GM19468 (cell line): ENCODE data around the gene GRHL3.

Experiments used
- ATAC-seq: cut with Tn5 transposase; IDR thresholded peaks from one replicate; pipeline ENCODE4 v1.9.1; 2021; ENCODE audit warnings: mild to moderate bottlenecking, moderate library complexity, moderate number of reproducible peaks; ENCODE audit not compliant: unreplicated experiment; ENCODE audit errors: extremely low read depth

The GRHL3 gene

DNA sequence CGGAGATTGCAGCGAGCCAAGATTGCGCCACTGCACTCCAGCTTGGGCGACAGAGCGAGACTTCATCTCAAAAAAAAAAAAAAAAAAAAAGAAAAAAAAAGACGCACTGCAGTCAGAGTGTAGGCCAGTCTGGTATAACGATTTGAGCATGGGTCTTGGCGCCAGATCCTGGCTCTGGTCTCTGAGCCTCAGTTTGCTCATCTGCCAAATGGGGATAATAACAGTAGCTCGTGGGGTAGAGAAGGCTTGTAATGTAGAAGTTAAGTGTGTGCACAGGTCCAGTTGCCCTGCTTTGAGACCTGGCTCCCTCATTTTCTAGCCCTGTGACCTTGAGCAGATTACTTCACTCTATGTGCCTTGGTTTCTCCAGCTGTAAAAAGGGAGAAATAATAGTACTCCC, 26.3 kb upstream of the GRHL3 start:
- ATAC-seq: no peak

DNA sequence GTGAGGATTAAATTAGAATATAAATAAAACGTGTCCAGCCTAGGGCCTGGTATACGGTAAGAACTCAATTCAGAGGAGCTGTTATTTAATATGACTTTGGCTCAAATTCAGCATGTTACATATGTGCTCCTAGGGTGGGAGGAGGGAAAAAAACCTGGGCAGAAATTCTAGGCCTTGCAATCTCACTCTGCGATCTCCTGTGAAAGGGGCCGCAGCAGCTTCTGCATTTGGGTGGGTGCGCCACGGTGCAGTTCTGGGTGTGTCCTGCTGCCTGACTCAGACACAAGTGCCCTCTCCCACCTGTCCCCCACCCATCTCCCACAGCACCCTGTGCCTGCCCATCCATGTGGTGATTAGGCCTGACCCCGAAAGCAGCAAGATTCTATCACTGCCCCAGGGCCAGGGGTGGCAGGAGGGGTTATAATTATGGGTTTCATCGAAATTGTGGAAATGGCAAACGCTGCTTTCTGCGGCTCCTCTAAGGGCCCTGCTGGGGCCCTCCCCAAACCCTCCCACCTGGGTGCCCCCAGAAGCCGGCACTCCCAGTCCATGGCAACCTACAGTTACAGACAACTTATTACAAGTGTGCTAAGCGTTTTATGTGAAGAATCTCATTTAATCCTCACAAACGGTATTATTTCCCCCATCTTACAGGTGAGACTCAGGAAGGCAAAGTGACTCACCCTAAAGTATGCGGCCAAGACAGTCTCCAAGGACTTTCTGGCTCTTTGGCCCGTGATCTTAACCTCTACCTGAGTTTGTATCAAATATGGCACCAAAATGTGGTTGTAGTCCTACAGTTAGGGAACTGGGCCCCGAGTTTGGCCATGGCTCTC, 25.5 kb upstream of the GRHL3 start:
- no peak for ATAC-seq

DNA sequence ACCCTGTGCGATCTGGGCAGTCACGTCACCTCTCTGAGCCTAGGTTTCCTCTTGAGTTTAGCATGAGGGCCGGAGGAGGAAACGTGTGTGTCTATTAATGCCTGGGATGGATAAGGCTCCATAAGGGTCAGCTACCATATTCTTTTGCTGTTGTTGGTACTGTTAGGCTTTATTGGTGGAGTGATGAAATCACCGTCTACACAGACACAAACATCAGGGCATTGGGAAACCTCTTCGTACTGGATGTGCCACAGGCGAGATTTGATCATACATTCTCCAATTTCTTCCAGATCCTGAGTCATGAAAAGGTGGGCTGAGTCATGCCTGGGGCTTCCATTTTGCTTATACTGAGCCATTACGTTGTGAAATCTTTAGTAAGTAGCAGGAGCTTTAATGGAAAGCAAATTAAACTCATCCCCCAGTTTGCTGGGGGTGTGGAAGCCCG, 24.9 kb upstream of the GRHL3 start:
- no peak for ATAC-seq

DNA sequence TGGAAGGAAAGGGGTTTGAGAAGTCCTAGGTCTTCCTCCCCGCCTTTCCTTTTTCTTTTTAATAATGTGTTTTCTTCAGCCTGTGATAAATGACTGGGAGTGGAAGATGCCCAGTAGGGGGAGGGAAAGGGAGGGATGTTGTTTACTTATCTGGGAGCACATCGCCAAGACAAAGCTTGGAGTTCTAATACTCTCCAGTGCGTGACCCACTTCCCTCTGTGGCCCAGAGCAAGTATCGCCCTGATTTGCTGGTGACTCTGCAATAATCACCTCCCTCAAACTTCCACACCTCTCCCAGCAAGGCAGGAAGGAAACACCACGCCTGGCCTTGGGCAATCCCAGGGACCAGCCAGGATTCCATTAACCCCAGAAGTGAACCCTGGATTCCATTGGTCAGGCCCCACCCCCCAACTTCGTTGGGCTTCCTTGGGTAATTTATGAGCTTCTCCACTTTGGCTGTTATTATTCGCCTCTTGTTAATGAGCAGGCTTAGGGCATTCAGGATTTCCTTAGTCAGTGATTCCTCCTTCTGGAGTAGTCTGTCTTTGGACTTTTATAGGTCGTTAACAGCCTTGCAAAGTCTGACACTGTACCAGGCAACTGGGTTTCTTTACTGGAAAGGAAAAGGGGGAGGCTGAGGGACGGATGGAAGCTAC, 24.3 kb upstream of the GRHL3 start:
- ATAC-seq: no peak

DNA sequence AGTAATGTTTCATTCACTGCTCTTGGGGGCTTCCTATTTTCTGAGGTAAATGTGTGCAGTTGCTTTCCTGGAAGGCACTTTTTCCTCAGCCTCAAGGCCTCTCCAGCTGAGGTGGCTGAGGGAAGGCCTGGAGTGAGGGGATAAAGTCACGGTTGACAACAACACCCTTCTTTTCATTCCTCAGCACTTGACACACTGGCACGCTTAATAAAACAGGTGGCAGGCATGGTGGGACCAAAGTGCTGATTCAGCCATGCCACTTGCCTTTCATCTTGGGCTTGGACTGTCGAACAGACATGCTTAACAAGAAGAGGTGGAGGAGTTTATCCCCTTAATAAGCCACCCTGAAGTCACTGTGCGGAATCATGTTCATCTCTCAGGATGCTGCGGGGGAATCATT, 23.6 kb upstream of the GRHL3 start:
- no peak for ATAC-seq

DNA sequence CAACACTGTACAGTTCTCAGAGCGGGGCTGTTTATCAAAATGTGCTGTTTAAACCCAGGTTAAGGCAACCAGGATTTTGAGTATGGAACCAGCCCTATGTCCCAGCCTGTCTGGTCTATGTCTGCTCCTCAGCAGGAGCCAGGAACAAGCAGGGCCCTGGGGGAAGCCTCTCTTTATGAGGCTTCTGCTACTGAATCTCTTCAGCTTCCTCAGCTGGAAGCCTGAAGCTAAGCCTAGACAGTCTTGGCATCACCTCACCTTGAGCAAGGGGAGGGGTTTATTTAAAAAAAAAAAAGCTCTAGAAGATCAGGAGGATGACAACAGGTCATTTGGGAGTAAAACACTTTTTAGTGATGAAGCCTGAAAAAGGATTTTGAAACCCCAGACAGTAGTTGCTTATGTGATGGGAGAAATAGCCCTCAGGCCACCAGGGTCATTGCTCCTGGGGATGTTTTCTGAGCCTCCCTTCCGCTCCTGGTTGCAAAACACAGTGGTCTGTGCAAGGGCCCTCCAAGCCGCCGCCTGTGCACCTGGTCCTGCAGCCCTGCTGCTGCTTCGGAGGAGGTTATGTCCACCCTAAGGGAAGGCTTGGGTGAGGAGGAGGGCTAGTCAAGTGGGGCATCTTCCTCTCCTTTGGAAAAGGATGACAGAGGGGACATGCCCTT, 21.8 kb upstream of the GRHL3 start:
- no peak for ATAC-seq

DNA sequence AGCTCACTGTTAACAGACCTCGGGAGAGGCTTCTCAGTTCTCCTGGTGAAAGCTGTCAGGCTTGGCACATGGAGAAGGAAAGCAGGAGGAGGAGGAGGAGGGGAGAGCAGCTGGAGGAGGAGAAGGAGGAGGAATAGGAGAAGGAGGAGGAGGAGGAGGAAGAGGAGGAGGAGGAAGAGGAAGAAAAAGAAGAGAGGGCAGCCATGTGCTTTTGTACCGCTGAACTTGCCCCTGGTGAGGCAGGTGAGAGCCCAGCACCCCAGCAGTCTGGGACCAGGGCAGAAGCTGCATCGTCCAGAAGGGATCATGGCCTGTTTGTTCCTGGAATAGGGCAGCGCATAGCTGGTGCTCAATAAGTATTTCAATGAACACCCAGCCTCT, 21.3 kb upstream of the GRHL3 start:
- ATAC-seq: no peak

DNA sequence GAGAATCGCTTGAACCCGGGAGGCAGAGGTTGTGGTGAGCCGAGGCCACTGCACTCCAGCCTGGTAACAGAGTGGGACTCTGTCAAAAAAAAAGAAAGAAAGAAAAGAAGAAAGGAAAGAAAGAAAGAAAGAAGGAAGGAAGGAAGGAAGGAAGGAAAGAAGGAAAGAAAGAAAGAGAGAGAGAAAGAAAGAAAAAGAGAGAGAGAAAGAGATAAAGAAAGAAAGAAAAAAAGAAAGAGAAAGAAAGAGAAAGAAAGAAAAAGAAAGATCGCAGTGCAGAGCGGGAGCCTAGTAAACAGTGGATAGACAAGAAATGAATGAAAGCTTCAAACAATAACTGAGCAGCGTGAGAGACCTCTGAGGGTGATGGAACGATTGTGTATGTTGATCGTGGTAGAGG, 20.6 kb upstream of the GRHL3 start:
- no peak for ATAC-seq

DNA sequence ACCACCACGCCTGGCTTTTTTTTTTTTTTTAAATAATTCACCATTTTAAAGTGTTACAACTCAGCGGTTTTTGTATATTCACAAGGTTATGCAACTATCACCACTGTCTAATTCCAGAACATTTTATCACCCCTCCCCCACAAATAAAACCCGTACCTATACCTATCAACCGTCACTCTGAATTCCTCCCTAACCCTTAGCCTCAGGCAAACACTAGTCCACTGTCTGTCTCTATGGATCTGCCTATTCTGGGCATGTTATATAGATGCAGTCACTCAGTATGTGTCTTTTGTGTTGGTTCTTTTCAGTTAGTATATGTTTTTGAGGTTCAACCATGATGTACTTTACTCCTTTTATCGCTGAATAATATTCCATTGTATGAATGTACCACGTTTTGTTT, 19.3 kb upstream of the GRHL3 start:
- no peak for ATAC-seq

DNA sequence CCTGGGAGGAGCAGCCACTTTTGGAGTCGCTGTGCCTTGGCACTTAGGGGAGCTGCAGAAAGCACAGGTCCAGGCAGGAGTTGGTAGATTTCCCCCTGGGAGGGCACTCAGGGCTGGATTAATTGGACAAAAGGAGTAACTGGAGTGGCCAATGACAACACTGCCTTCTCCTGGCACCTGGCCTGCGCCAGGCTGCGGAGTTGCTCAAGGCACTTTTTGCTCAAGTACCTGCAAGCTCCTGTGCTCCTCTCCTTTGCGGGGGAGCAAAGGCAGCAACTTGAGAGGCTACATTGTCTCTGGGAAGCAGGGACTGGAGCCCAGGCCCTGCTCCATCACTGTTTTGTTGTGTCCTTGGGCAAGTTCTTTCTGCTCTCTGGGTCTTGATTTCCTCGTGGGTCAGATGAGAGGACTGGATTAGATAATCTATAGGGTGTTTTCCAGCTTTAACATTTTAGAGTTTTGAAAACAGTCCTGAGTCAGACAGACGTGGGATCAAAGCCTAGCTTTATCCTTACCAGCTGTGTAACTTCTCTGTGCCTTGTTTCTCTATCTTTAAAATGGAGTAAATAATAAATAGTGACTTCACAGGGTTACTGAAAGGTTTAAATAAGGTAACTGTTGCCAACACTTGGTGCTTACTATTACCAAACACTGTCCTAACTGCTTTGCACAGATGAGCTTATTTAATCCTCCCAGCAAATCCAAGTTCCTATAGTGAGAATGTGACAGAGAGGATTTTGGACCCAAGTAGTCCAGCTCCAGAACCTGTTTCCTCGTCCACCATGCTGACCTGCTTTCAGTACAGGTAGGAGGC, 18.0 kb upstream of the GRHL3 start:
- ATAC-seq: no peak

DNA sequence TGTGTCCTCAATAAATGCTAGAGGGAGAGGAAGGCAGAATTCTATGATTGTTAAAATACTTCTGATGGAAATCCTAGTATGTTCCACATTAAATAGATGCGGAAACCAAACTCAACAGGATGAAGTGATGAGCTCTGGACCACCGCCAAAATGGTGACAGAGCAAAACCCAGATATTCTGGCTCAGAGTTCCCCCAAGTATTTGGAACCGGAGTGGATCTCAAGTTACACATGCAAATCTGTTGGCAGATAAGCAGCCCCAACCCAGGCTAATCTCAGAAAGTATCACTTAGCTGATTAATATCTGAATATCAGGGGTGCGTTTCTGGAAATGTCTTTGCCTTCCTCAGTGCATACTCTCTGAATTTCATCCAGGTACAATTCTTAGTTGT, 17.4 kb upstream of the GRHL3 start:
- no peak for ATAC-seq

DNA sequence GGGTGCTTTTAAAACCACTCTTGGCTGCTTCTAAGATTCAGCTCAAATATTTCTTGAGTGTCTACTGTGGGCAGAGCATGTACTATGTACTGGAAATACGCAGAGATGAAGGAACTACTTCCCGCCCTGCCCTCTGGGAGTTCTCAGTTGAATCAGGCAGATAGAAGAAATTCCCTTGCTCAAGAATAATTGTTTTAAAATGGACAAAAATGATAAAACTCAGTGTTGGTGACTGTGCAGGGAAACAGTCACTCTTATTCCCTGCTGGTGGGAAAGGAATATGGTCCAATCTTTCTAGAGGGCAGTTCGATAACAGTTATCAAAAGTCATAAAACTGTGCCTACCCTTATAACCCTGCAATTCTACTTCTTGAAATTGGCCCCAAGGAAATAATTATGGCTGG, 16.9 kb upstream of the GRHL3 start:
- ATAC-seq: no peak

DNA sequence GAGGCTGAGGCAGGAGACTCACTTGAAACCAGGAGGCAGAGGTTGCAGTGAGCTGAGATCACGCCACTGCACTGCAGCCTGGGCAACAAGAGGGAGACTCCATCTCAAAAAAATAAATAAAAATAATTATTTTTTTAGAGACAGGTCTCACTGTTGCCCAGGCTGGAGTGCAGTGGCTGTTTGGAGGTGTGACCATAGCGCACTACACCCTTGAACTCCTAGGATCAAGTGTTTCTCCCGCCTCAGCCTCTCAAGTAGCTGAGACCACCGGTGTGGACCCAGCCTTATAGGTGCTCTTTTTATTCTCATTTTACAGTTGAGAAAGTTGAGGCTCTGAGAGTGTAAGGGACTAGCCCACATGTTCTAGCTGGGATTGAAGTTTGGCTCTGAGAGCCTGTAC, 15.6 kb upstream of the GRHL3 start:
- no peak for ATAC-seq

DNA sequence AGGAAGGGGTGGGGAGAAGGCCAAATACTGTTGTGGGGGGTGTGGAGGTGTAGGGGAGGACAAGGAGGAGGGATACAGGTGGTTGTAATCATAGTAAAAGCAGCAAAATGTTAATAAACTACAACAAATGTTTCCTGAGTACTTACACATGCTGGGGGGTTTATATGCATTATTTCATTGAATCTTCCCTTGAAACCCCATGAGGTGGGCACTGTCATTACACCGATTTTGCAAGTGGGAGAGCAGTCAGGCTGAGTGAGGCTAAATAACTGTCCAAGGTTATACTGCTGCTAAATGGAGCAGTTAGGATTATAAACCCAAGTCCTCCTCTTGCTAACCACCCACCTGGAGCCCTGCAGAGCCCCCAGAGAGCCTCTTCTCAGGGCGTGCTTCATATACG, 14.4 kb upstream of the GRHL3 start:
- ATAC-seq: no peak

DNA sequence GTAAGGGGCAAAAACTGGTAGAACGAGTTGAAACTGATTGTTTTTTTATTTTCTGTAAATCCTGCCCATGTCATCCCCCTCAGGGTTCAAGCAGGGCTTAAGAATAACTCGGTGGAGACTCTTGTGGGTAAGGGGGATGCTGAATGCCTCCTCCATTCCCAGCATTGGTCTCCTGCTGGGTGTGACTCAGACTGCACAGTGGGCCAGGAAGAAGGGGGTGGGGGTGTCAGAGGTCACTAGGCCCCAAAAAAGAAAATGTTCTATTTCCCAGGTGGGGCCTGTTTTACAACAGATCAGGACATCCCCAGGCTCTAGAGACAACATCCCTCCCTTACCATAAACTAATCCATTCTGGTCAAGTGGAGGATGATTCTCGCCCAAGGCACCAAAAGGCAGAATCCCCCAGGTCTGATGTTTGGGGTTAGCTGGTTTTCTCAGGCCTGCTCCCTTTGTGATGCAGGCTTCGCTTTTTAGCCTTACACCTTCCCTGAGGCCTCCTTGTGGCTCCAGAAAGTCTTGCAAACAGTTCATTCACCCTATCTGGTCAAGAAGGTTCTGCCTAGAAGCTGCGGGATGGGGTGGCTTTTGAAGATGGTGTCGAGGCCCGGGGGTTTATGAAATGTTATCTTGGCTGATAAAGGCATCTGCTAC, 10.7 kb upstream of the GRHL3 start:
- ATAC-seq: no peak

DNA sequence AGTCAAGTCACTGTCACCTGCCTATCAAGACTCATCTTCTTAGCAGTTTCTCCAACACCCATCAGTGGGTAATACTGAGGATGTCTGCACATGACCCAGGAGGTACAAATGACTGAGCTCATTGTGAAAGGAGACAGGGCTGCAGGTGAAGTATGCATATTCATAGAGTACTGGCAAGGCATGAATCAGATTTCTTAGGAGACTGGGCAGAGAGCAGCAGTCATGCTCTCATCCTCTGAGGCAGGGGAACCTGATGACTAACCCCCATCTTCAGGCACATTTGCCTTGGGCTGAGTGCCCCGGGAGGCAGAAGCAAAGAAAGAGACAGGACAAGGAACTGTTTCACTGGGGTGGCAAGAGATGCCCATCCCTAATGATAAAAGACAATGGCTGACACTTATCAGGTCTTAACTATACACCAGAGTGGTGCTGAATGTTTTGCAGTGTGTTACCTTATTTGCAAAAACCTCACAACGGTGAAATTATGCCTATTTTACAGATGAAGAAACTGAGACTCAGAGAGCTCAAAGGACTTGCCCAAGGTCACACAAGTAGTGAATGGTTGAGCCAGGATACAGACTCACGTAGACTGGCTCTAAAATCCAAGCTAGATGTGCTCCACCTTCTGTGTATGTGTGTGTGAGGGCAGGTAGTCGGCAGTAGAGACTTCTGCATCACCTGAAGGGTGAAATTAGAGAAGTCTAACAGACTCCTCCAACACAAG, 9.2 kb upstream of the GRHL3 start:
- ATAC-seq: no peak

DNA sequence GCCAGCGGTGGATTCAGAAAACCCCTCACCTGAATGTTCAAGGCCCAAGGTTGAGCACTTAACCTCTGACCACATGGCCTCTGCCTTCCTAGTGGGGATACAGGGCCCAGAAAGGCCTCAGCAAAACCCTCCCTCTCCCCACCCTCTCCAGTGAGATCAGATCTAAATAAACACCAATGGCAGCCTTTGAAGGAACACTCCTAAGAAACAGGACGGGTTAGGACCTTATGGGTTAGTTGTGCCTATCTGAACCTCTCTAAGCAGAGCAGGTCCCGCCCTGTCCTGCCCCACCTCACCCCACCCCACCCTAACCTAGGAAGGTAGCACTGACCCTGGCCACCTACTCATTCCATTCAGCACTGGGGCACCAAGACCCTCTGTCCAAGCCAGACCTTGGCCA, 7.9 kb upstream of the GRHL3 start:
- ATAC-seq: no peak

DNA sequence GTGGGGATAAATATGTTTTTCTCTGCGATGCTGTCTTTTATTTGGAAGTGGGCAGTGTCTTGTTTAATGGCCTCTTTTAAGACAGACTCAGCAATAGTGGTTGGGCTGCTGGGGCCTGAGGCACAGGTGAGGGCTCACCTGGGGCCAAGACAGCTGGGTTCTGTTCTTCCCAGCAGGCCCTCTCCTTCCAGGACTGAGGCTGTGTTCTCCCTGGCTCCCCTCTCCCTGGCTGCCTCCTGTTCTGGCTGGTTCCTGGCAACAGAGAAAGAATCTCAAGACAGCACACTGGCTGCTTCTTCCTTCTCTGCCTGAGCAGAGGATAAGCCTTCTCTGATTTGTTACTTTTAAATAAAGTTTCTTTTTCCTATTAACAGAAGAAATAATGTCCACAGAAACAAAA, 7.4 kb upstream of the GRHL3 start:
- no peak for ATAC-seq

DNA sequence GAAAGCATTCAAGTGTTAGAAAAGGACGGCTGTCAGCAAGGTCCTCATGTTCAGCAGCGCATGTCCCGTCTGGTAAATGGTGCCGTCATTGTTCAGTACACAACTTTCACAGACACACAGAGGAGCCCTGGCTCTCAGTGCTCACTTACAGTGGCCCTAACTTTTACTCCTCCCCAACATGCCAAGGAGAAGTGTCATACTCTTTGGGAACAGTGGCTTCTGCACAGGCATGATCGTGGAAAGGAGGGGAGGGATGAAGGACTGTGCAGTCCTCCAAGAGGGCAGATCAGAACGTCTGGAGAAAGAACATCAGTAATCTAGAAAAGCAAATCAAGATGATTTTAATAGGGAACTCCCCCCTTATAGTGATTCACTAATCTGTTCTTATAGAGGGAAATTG, 3.8 kb upstream of the GRHL3 start:
- no peak for ATAC-seq

DNA sequence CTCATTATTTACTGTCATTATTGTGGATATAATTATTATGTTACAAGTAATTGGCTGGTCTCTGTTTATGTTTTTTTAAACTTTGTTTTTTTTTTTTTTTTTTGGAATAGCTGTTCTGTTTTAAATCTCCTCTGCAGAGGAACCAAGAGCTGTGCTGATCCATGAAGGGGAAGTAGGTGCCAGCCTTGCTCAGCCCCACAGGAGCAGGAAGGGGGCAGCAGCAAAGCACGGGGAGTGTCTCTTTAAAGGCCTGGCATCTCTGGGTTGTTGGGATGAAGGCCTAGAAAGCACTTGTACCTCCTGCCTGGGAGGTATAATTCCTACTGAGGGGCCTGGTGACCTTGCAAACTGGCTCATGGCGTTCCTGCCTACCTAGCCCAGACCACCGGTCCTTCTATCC, 2.5 kb upstream of the GRHL3 start:
- ATAC-seq: no peak
